ENCODE results near the gene SMC2.

SMC2 gene

DNA sequence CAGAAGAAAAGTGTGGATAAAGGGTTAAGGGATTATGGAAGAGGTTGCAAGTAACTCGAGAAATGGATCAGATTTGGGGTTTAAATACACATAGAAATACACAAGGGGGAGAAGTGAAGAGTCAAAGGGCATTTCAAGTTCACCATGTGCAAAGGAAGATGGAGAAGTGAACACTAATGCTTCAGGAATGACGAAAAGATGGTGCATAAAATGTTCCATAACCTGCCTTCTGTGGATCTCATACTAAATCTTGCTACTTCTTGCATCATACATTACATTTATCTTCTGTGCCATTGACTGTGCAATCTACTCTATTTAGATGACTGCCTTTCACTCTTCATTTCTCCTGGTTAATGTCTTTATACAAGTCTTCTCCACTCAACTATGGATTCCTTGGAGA is 5.7 kb upstream of the SMC2 start:
- H3K36me3 ChIP-seq (ENCODE audit: insufficient read depth, low read length) = no peaks in the 10 kb centered on the region
- H3K4me3 ChIP-seq (ENCODE audit: low read length) = no peak overlapping the region
- H2AFZ ChIP-seq (ENCODE audit: low read depth, low read length) = no peak overlapping the region
- H3K4me1 ChIP-seq (ENCODE audit: insufficient read depth, low read length) = peaks cover 16% of the 10 kb centered on the region
- no peaks in the 10 kb centered on the region for H3K9me3 ChIP-seq (ENCODE audit: low read length)
- H3K27me3 ChIP-seq (ENCODE audit: insufficient read depth, low read length) = no peaks in the 10 kb centered on the region

DNA sequence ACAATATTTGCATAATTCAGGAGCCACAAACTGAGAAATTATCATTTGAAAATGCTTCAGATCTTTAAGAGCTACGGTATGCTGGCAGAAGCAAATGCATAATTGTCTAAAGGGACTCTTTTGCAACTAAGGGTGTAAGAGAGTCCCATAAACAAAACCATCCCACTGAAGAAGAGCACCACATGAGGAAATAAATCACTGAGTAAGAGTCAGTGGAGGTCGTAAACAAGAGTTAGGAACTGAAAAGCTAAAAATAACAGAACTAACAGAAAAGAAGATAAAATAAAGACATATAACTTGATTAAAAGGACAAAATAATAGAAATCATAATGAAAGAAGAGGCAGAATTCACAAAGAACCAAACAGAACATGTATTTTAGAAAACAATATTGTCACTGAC is 3.5 kb upstream of the SMC2 start:
- no peak overlapping the region for H3K4me3 ChIP-seq (ENCODE audit: low read length)
- no peak overlapping the region for H2AFZ ChIP-seq (ENCODE audit: low read depth, low read length)
- H3K4me1 ChIP-seq (ENCODE audit: insufficient read depth, low read length) = peaks cover 23% of the 10 kb centered on the region
- no peaks in the 10 kb centered on the region for H3K36me3 ChIP-seq (ENCODE audit: insufficient read depth, low read length)
- H3K27me3 ChIP-seq (ENCODE audit: insufficient read depth, low read length) = no peaks in the 10 kb centered on the region
- no peaks in the 10 kb centered on the region for H3K9me3 ChIP-seq (ENCODE audit: low read length)

DNA sequence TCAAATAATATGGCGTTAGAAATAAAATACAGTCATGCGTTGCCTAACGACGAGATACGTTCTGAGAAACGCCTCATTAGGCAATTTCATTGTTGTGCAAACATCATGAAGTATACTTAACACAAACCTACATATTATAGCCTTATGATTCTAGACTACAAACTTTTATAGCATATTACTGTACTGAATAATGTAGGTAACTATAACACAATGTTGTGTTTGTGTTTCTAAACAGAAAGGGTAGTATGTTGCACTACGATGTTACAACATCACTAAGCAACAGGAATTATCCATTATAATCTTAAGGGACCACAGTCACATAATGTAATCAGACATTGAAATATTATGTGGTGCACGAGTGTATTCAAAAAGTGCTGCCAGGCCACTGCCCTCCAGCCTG is 3.0 kb upstream of the SMC2 start:
- no peaks in the 10 kb centered on the region for H3K27me3 ChIP-seq (ENCODE audit: insufficient read depth, low read length)
- H2AFZ ChIP-seq (ENCODE audit: low read depth, low read length) = no peak overlapping the region
- H3K4me1 ChIP-seq (ENCODE audit: insufficient read depth, low read length) = peaks cover 24% of the 10 kb centered on the region
- no peaks in the 10 kb centered on the region for H3K36me3 ChIP-seq (ENCODE audit: insufficient read depth, low read length)
- no peak overlapping the region for H3K4me3 ChIP-seq (ENCODE audit: low read length)
- no peaks in the 10 kb centered on the region for H3K9me3 ChIP-seq (ENCODE audit: low read length)

DNA sequence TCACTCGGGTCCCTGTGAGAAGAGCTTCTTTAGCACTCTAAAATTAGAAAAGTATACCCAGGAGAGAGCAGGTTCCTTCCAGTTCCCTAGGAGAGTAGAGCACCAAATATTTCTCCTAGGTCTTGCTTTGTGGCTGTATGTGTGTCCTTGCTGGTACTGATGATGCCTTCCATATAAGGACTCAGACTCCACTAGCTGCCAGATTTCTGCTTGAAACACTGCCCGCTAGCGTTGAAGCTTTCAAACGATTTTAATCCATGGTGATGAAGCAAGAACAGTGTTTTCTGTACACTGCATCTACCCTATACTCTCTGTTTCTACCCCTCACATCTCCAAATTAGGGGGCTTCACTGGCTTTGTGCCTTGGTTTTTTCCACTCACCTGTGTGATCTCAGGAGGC is 2.4 kb upstream of the SMC2 start:
- H2AFZ ChIP-seq (ENCODE audit: low read depth, low read length) = no peak overlapping the region

GRCh38 chr9:104092192-104092591 is 1.9 kb upstream of the SMC2 start:
- H3K36me3 ChIP-seq (ENCODE audit: insufficient read depth, low read length) = peaks cover 5% of the 10 kb centered on the region
- no peaks in the 10 kb centered on the region for H3K27me3 ChIP-seq (ENCODE audit: insufficient read depth, low read length)
- H3K9me3 ChIP-seq (ENCODE audit: low read length) = no peaks in the 10 kb centered on the region
- peaks cover 24% of the 10 kb centered on the region for H3K4me1 ChIP-seq (ENCODE audit: insufficient read depth, low read length)
- no peak overlapping the region for H3K4me3 ChIP-seq (ENCODE audit: low read length)
- H2AFZ ChIP-seq (ENCODE audit: low read depth, low read length) = no peak overlapping the region

More for the DNA sequence above, 2.4 kb upstream of the SMC2 start:
- Histone ChIP-seq H3K4me3 (ENCODE audit: low read length) (no peak overlapping the region), H3K27me3 (ENCODE audit: insufficient read depth, low read length) (no peaks in the 10 kb centered on the region), H3K9me3 (ENCODE audit: low read length) (no peaks in the 10 kb centered on the region), H3K36me3 (ENCODE audit: insufficient read depth, low read length) (peaks cover 4% of the 10 kb centered on the region), H3K4me1 (ENCODE audit: insufficient read depth, low read length) (peaks cover 24% of the 10 kb centered on the region)

DNA sequence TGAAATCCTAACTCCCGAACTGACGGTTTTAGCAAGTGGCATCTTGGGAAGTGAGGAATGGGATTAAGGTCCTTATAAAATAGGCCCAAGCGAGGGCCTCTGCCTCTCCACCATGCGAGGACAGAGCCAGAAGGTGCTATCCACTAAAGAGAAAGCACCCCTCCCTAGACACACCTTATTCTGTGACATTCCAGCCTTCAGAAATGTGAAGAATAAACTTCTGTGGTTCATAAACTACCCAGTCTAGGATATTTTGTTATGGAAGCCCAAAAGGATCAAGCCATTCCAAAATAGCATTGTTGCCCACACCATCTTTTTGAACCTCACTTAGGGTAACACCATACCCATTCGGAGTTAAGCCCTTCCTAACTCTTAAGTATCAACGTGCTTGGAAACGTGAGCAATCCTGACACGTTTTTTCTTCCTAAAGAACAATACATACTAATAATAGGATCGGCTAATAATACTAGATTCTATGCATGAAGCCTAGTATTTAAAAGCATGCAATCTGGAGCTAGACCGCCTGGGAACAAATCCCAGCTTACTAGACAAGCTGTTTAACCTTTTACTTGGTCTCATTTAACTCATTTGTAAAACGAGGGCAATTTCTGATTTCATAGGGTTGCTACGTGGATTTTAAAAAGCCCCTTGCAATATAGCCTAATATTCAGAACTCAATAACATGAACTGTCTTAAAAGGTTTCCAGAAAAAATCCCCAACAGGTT is 1.1 kb upstream of the SMC2 start:
- peaks cover 5% of the 10 kb centered on the region for H3K36me3 ChIP-seq (ENCODE audit: insufficient read depth, low read length)
- H3K4me3 ChIP-seq (ENCODE audit: low read length) = peak overlapping the region; percentile 88
- no peaks in the 10 kb centered on the region for H3K9me3 ChIP-seq (ENCODE audit: low read length)
- H3K4me1 ChIP-seq (ENCODE audit: insufficient read depth, low read length) = peaks cover 24% of the 10 kb centered on the region
- H2AFZ ChIP-seq (ENCODE audit: low read depth, low read length) = peak overlapping the region; percentile 89
- no peaks in the 10 kb centered on the region for H3K27me3 ChIP-seq (ENCODE audit: insufficient read depth, low read length)

DNA sequence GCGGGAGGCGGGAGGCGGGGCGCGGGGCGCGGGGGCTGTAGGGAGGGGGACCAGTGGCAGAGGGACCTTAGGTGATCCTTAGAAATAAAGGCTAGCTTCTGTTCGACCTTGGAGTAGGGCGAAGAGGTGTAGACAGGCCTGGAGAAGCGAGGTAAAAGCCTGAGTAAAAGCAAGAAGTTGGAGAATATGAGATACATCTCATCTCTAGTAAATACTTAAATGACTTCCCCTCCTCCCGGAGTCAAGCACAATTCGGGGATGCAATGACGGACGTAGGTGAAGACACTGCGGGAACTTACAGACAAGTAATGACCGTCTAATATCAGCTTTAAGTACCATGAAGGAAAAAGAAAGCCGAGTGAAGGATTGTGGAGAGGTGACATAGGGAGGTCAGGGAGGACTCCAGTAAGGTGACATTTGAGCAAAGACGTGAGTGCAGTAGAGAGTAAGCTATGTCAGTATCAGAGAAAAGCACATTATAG is 466 bp downstream of the SMC2 start:
- peak overlapping the region; percentile 88 for H3K4me3 ChIP-seq (ENCODE audit: low read length)
- H3K9me3 ChIP-seq (ENCODE audit: low read length) = no peaks in the 10 kb centered on the region
- peak overlapping the region; percentile 89 for H2AFZ ChIP-seq (ENCODE audit: low read depth, low read length)
- H3K27me3 ChIP-seq (ENCODE audit: insufficient read depth, low read length) = no peaks in the 10 kb centered on the region
- peaks cover 5% of the 10 kb centered on the region for H3K36me3 ChIP-seq (ENCODE audit: insufficient read depth, low read length)
- H3K4me1 ChIP-seq (ENCODE audit: insufficient read depth, low read length) = peaks cover 24% of the 10 kb centered on the region

DNA sequence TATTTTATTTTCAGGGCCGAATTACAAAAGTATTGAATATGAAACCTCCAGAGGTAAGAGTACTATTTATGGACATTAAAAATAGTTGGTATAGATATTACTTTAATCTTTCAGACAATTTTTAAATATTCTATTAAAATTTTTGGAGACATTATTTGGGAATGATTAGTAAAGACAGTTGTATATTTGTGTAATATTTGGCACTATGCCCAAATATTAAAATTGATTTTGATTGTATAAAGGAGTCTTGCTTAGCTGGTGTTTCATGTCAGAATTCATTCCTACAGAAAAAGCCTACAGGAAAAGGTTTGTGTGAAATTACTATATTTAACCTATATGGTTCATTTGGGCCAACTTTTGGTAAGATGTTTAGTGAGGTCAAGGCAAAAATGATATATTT is 5.5 kb downstream of the SMC2 start:
- Histone ChIP-seq H3K27me3 (ENCODE audit: insufficient read depth, low read length) (no peaks in the 10 kb centered on the region), H3K9me3 (ENCODE audit: low read length) (no peaks in the 10 kb centered on the region), H3K4me1 (ENCODE audit: insufficient read depth, low read length) (peaks cover 8% of the 10 kb centered on the region), H2AFZ (ENCODE audit: low read depth, low read length) (no peak overlapping the region), H3K36me3 (ENCODE audit: insufficient read depth, low read length) (peaks cover 51% of the 10 kb centered on the region), H3K4me3 (ENCODE audit: low read length) (no peak overlapping the region)

- H2AFZ ChIP-seq (ENCODE audit: low read depth, low read length) = no peak overlapping the region
- no peaks in the 10 kb centered on the region for H3K27me3 ChIP-seq (ENCODE audit: insufficient read depth, low read length)
- H3K4me1 ChIP-seq (ENCODE audit: insufficient read depth, low read length) = no peaks in the 10 kb centered on the region
- H3K4me3 ChIP-seq (ENCODE audit: low read length) = no peak overlapping the region
- peaks cover 89% of the 10 kb centered on the region for H3K36me3 ChIP-seq (ENCODE audit: insufficient read depth, low read length)
- no peaks in the 10 kb centered on the region for H3K9me3 ChIP-seq (ENCODE audit: low read length)
Observed at GRCh38 chr9:104104360-104104759, 10.3 kb downstream of the SMC2 start.

DNA sequence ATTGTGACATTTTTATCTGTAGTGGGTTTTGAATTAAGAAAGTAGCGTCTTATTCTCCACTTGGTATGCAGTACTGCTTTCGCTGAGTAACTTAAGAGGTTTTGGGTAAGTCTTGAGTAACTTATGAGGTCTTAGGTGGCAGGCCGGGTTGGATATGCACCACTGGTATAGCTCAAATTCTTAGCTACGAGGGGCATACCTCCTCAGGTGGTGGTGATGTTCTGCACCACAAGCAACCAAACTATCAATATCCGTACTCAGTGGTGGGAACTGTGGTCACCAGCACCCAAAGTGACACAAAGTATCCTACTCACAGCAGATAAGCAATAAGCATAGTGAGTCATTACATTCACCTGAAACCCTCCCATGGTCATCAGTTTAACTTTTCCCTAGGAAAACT is 13.7 kb downstream of the SMC2 start:
- Histone ChIP-seq H3K36me3 (ENCODE audit: insufficient read depth, low read length) (peaks cover 80% of the 10 kb centered on the region), H2AFZ (ENCODE audit: low read depth, low read length) (no peak overlapping the region), H3K27me3 (ENCODE audit: insufficient read depth, low read length) (no peaks in the 10 kb centered on the region), H3K4me1 (ENCODE audit: insufficient read depth, low read length) (no peaks in the 10 kb centered on the region), H3K9me3 (ENCODE audit: low read length) (no peaks in the 10 kb centered on the region), H3K4me3 (ENCODE audit: low read length) (no peak overlapping the region)

GRCh38 chr9:104108315-104108714 is 14.2 kb downstream of the SMC2 start:
- Histone ChIP-seq H3K36me3 (ENCODE audit: insufficient read depth, low read length) (peaks cover 77% of the 10 kb centered on the region), H3K4me3 (ENCODE audit: low read length) (no peak overlapping the region), H3K27me3 (ENCODE audit: insufficient read depth, low read length) (no peaks in the 10 kb centered on the region), H2AFZ (ENCODE audit: low read depth, low read length) (no peak overlapping the region), H3K9me3 (ENCODE audit: low read length) (no peaks in the 10 kb centered on the region), H3K4me1 (ENCODE audit: insufficient read depth, low read length) (no peaks in the 10 kb centered on the region)

GRCh38 chr9:104110509-104110908 is 16.4 kb downstream of the SMC2 start:
- H3K4me1 ChIP-seq (ENCODE audit: insufficient read depth, low read length) = no peaks in the 10 kb centered on the region
- H3K27me3 ChIP-seq (ENCODE audit: insufficient read depth, low read length) = no peaks in the 10 kb centered on the region
- no peak overlapping the region for H3K4me3 ChIP-seq (ENCODE audit: low read length)
- peaks cover 65% of the 10 kb centered on the region for H3K36me3 ChIP-seq (ENCODE audit: insufficient read depth, low read length)
- no peaks in the 10 kb centered on the region for H3K9me3 ChIP-seq (ENCODE audit: low read length)
- no peak overlapping the region for H2AFZ ChIP-seq (ENCODE audit: low read depth, low read length)

DNA sequence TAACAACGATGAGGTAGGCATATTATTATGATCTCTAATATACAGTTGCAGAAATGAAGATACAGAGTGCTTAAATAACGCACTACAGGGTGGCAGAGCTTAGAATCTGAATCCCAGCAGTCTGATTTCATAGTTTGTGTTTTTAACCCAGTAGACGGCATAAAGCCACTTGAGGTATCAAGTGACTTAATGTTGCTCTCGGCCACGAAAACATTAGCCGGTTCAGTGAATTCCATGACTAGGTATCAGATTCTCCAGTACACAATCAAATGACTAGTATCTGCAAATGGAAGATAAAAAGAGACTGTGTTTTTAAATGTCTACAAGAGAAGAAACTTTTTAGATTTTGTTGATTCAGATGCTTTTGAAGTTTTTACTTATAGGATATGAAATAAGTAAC is 24.8 kb downstream of the SMC2 start:
- no peak overlapping the region for H2AFZ ChIP-seq (ENCODE audit: low read depth, low read length)
- H3K9me3 ChIP-seq (ENCODE audit: low read length) = no peaks in the 10 kb centered on the region
- no peaks in the 10 kb centered on the region for H3K27me3 ChIP-seq (ENCODE audit: insufficient read depth, low read length)
- H3K4me3 ChIP-seq (ENCODE audit: low read length) = no peak overlapping the region
- H3K36me3 ChIP-seq (ENCODE audit: insufficient read depth, low read length) = peaks cover 68% of the 10 kb centered on the region
- H3K4me1 ChIP-seq (ENCODE audit: insufficient read depth, low read length) = no peaks in the 10 kb centered on the region

GRCh38 chr9:104121022-104121421 is 26.9 kb downstream of the SMC2 start:
- peaks cover 72% of the 10 kb centered on the region for H3K36me3 ChIP-seq (ENCODE audit: insufficient read depth, low read length)
- H3K27me3 ChIP-seq (ENCODE audit: insufficient read depth, low read length) = no peaks in the 10 kb centered on the region
- H3K4me1 ChIP-seq (ENCODE audit: insufficient read depth, low read length) = no peaks in the 10 kb centered on the region
- H3K9me3 ChIP-seq (ENCODE audit: low read length) = no peaks in the 10 kb centered on the region
- H3K4me3 ChIP-seq (ENCODE audit: low read length) = no peak overlapping the region
- no peak overlapping the region for H2AFZ ChIP-seq (ENCODE audit: low read depth, low read length)
